Transverse colon (tissue), 4 donors: ENCODE measurements around the gene TMEM175. TPM values are rescaled to one million over a fixed set of nuclear protein-coding genes. Genes with fewer than 3 reads are reported as not detected.
A peak's percentile ranks its signal among the peaks of the same experiment; 100 is the strongest.

Source experiments
- DNase-seq: peaks from one replicate; pipeline ENCODE4 v3.0.0-alpha.2; 2019
- H3K27ac ChIP-seq, 4 donors: fragments of 200-600 bp; sonication (generic); 2 replicates each; pipeline ENCODE4 v1.5.1; 2016 to 2018; ENCODE audit warnings: inconsistent platforms in 4 of 4
- H3K27me3 ChIP-seq: fragments of 200-600 bp; sonication (generic); 2 replicates; pipeline ENCODE4 v1.5.1; 2017; ENCODE audit warnings: inconsistent platforms
- H3K36me3 ChIP-seq, 4 donors: fragments of 200-600 bp; sonication (generic); 2 replicates each; pipeline ENCODE4 v1.5.1; 2017 to 2019; ENCODE audit warnings: inconsistent platforms in 4 of 4
- H3K4me1 ChIP-seq, 4 donors: fragments of 200-600 bp; sonication (generic); 2 replicates each; pipeline ENCODE4 v1.5.1; 2017 to 2020; ENCODE audit warnings: inconsistent platforms in 4 of 4
- H3K4me3 ChIP-seq, 4 donors: fragments of 200-600 bp; sonication (generic); 1 replicate in 1 of 4; 2 replicates in 3 of 4; pipeline versions ENCODE4 v1.5.1 to v1.6.1; 2017 to 2019; ENCODE audit warnings: inconsistent platforms in 4 of 4
- H3K9me3 ChIP-seq, 2 donors: fragments of 200-600 bp; sonication (generic); 2 replicates each; pipeline ENCODE4 v1.5.1; 2017 to 2019; ENCODE audit warnings: inconsistent platforms in 2 of 2
- CTCF ChIP-seq, 5 experiments: fragments of 200-600 bp in 3 of 5; fragments of 450-650 bp in 2 of 5; sonication (generic) in 3 of 5; IDR thresholded peaks; 1 replicate in 2 of 5; 2 replicates in 3 of 5; pipeline ENCODE4 v1.5.1; 2016 to 2017; ENCODE audit warnings: antibody characterized with exemption in 5 of 5, inconsistent platforms in 3 of 5, mild to moderate bottlenecking in 2 of 5, moderate library complexity in 1 of 5
- EP300 ChIP-seq: sonication (generic); formaldehyde crosslinking; IDR thresholded peaks from one replicate; pipeline ENCODE4 v1.6.1; 2017; ENCODE audit warnings: antibody characterized with exemption, low read depth
- POLR2A ChIP-seq: fragments of 450-650 bp; IDR thresholded peaks from one replicate; pipeline ENCODE4 v1.6.1; 2016; ENCODE audit warnings: antibody characterized with exemption, mild to moderate bottlenecking, moderate library complexity
- POLR2AphosphoS5 ChIP-seq, 3 donors: sonication (generic); formaldehyde crosslinking; IDR thresholded peaks; one replicate each; pipeline ENCODE4 v1.6.1; 2016; ENCODE audit warnings: antibody characterized with exemption in 3 of 3
- WGBS, 2 donors: methylation state at CpG; one replicate each; pipeline ENCODE4 v1.1.5; 2018; ENCODE audit warnings: low coverage in 1 of 2; 5-methylcytosine and 5-hydroxymethylcytosine counted together
- in situ Hi-C, 4 donors: fragments of 200-750 bp; cut with MboI; loops; one replicate each; pipeline versions ENCODE4 v1.15.0 to v1.15.1; 2017; ENCODE audit warnings: low sequenced_read_pairs in 3 of 4, low pct_ligation_motif_present in 1 of 4, low pct_unique_long_range_greater_than_20kb in 1 of 4
- intact Hi-C: fragments of 100-400 bp; cut with DNase I; formaldehyde crosslinking; loops from one replicate; pipeline ENCODE4 v1.15.1; 2023; ENCODE audit warnings: low total_unique reads
- total RNA-seq, 4 donors: library from RNA; depleted of rRNA; stranded (reverse); fragments of >200 nt; gene quantifications; one replicate each; pipeline ENCODE4 v1.1.0, GENCODE V29; 2016

Gene TMEM175
- total RNA-seq, 4 donors from 2014 or later = 44.0 to 116 (median 50.5) TPM

DNA sequence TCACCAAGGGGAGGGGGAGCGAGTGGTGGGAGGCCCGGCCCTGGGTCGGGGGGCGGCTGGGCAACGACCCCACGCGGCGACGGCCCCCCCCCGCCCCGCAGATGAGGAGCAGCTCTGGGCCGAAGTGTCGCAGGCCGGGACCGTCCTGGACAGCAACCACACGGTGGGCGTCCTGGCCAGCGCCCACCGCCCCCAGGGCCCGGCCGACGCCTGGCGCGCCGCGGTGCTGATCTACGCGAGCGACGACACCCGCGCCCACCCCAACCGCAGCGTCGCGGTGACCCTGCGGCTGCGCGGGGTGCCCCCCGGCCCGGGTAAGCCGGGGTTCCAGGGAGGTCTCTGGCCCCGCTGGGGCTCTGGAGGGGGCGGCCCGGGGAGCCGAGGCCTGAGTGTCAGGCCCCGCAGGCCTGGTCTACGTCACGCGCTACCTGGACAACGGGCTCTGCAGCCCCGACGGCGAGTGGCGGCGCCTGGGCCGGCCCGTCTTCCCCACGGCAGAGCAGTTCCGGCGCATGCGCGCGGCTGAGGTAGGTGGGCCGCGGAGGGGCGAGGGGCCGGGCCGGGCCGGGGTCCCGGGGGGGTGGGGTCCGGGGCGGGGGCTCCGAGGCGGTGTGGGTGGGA is 70.5 kb downstream of the TMEM175 start:
- Histone ChIP-seq H3K27ac (no peak overlapping the region), H3K9me3 (no peaks in the 10 kb centered on the region), H3K4me3 (peak overlapping the region in 2 of 4 donors; percentile 1), H3K27me3 (peaks cover 93% of the 10 kb centered on the region), H3K36me3 (no peaks in the 10 kb centered on the region), H3K4me1 (peaks cover under 1 to 20% (median 15%) of the 10 kb centered on the region in 4 donors)
- in situ Hi-C loops = no loop called here
- TF ChIP-seq POLR2AphosphoS5 (IDR thresholded peaks at IDR 0.05) = no peak
- TF ChIP-seq EP300 = no peak
- no peak for TF ChIP-seq CTCF (IDR thresholded peaks at IDR 0.05)
- TF ChIP-seq POLR2A = no peak
- DNase-seq = no peak
- 2% methylated on average over 10 of the region's 75 CpGs; no CpG with 5 or more reads in 1 of the 2 donors for WGBS, 2 donors
- intact Hi-C loops = no loop called here

DNA sequence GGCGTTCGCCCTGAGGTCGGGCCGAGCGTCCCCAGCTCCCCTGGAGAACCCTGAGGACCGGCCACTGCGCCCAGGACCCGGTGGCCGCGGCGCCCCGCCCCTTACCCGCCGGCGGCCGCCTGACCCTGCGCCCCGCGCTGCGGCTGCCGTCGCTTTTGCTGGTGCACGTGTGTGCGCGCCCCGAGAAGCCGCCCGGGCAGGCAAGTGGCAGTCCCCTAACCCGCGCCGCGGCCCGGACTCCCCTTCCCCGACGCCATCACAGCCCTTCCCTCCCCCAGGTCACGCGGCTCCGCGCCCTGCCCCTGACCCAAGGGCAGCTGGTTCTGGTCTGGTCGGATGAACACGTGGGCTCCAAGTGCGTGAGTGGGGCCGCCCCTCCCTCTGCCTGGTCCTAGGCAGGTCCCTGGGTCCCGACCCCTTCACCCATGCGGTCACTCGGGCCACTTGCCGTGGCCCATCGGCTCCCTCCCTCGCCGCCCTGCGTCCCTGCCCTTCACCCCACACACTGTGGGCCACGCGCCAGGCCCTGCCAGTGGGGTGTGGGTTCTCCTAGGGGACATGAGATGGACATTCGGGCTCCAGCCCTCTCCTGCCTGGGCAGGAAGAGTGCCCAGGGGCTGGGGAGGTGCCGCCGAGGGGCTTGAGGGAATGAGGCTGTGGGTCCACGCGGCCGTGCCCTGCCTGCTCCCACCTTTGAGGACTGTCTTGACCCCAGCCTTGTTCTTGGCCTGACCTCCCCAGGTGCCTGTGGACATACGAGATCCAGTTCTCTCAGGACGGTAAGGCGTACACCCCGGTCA is 71.2 kb downstream of the TMEM175 start:
- WGBS, 2 donors = 37% methylated on average over 47 of the region's 63 CpGs; no CpG with 5 or more reads in 1 of the 2 donors
- H3K4me1 ChIP-seq = peaks cover 0 to 18% (median 15%) of the 10 kb centered on the region in 4 donors
- H3K36me3 ChIP-seq = no peaks in the 10 kb centered on the region
- H3K4me3 ChIP-seq = peak overlapping the region in 1 of 4 donors; percentile 1
- in situ Hi-C loops = no loop called here
- intact Hi-C loops = no loop called here
- TF ChIP-seq EP300 (no peak), POLR2A (no peak), CTCF (IDR thresholded peaks at IDR 0.05) (no peak), POLR2AphosphoS5 (IDR thresholded peaks at IDR 0.05) (no peak)
- H3K9me3 ChIP-seq = no peaks in the 10 kb centered on the region
- no peak for DNase-seq
- H3K27ac ChIP-seq = no peak overlapping the region
- peaks cover 93% of the 10 kb centered on the region for H3K27me3 ChIP-seq

- intact Hi-C loops (no loop called here), in situ Hi-C loops (no loop called here)
- H3K4me1 ChIP-seq = peaks cover 4 to 23% (median 20%) of the 10 kb centered on the region in 4 donors
- no peaks in the 10 kb centered on the region for H3K9me3 ChIP-seq
- H3K27ac ChIP-seq = no peak overlapping the region
- WGBS, 2 donors = 88% methylated on average over 8 of the region's 13 CpGs; no CpG with 5 or more reads in 1 of the 2 donors
- H3K4me3 ChIP-seq = no peak overlapping the region
- no peak for TF ChIP-seq POLR2A
- no peak for TF ChIP-seq EP300
- no peak for TF ChIP-seq POLR2AphosphoS5 (IDR thresholded peaks at IDR 0.05)
- no peak for TF ChIP-seq CTCF (IDR thresholded peaks at IDR 0.05)
- H3K36me3 ChIP-seq = no peaks in the 10 kb centered on the region
- peaks cover 93% of the 10 kb centered on the region for H3K27me3 ChIP-seq
- DNase-seq = no peak
Observed at GRCh38 chr4:1004071-1004418, 71.8 kb downstream of the TMEM175 start.
